DND-41 (cell line): ENCODE results near the gene DNAJC6.

Source experiments
- EZH2 ChIP-seq: IDR thresholded peaks from 3 replicates; pipeline ENCODE4 v1.6.1; 2012; ENCODE audit warnings: borderline replicate concordance, low read depth, mild to moderate bottlenecking, moderate library complexity, low read length, inconsistent platforms; ENCODE audit not compliant: severe bottlenecking
- TF ChIP-seq, protein P1 (sequence below): IDR thresholded peaks from 2 replicates; pipeline ENCODE4 v1.5.1; 2012; ENCODE audit warnings: borderline replicate concordance, low read length, moderate library complexity, mild to moderate bottlenecking; ENCODE audit not compliant: poor library complexity, severe bottlenecking; ENCODE audit errors: extremely low read depth

DNA sequence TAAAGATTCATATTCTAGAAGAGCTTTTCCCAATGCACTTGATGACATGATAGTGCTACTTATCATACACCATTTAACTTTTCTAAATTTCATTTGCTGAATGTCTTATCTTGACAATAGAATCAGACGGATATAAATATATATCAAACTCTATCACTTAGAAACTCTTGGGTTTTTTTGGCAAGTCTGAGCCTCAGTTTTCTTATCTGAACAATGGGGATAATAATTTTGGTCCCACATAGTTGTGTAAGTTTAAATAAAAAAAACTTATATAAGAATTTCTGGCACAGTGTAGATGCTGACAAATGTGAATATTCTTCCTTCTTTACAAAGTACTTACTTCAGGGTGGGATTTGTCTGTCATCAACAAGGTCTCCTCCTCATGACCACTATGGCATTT, 89.7 kb downstream of the DNAJC6 start:
- TF ChIP-seq, protein P1, sequence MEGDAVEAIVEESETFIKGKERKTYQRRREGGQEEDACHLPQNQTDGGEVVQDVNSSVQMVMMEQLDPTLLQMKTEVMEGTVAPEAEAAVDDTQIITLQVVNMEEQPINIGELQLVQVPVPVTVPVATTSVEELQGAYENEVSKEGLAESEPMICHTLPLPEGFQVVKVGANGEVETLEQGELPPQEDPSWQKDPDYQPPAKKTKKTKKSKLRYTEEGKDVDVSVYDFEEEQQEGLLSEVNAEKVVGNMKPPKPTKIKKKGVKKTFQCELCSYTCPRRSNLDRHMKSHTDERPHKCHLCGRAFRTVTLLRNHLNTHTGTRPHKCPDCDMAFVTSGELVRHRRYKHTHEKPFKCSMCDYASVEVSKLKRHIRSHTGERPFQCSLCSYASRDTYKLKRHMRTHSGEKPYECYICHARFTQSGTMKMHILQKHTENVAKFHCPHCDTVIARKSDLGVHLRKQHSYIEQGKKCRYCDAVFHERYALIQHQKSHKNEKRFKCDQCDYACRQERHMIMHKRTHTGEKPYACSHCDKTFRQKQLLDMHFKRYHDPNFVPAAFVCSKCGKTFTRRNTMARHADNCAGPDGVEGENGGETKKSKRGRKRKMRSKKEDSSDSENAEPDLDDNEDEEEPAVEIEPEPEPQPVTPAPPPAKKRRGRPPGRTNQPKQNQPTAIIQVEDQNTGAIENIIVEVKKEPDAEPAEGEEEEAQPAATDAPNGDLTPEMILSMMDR, result no peak
- no peak for TF ChIP-seq EZH2
